ENCODE results near the gene SPAG5. TPM values are rescaled to one million over a fixed set of nuclear protein-coding genes. Genes with fewer than 3 reads are reported as not detected.

SPAG5 gene
- total RNA-seq, 3 donors from 2014 or later (not counting 1 experiment from before 2014, with no cell fraction given): 18.0 to 19.6 (median 19.3) TPM

DNA sequence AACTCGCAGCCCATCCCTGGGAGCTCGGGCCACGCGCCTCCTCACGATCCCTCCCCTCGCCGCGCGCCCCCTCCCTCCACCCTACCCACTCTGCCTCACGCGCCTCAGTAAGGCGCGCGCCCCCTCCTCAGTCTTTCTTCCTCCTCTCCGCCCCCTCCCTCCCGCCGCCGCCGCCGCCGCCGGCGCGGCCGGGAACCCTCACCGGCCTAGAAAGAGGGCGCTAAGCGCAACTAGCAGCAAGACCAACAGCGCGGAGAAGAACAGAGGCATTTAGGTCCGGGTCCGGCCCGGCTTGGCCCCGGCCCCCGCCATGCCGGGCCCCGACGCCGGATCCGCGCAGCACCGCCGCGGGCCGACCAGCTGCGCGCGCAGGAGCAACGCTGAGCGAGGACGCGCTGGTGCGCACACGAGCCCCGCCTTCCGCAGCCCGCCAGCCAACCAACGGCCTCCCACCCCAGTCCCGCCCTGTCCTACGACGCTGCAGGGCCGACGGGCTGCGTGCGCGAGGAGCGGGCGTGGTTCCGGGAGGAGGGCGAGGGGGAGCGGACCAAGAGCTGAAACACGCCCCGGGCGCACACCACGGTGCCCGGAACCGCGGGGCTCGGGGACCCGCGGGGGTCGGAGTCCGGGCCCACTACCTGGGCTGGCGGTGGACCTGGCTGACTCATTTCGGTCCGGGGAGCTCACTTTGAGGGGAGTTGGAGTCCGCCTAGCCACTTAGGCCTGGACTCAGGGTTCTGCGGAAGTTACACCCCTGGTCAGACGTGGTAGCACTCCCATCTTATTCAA is 46.2 kb upstream of the SPAG5 start, which contains the start of gene BLTP2:
Gene BLTP2, minus strand, starts transcription at position 372 of the 789 bp plus-strand sequence. Its CDS starts 102 bp downstream, at position 270.
- TF ChIP-seq, protein P1, sequence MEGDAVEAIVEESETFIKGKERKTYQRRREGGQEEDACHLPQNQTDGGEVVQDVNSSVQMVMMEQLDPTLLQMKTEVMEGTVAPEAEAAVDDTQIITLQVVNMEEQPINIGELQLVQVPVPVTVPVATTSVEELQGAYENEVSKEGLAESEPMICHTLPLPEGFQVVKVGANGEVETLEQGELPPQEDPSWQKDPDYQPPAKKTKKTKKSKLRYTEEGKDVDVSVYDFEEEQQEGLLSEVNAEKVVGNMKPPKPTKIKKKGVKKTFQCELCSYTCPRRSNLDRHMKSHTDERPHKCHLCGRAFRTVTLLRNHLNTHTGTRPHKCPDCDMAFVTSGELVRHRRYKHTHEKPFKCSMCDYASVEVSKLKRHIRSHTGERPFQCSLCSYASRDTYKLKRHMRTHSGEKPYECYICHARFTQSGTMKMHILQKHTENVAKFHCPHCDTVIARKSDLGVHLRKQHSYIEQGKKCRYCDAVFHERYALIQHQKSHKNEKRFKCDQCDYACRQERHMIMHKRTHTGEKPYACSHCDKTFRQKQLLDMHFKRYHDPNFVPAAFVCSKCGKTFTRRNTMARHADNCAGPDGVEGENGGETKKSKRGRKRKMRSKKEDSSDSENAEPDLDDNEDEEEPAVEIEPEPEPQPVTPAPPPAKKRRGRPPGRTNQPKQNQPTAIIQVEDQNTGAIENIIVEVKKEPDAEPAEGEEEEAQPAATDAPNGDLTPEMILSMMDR (IDR thresholded peaks at IDR 0.05): no peak
- Mint-ChIP-seq H3K9me3 (no peaks in the 10 kb centered on the region), H3K4me1 (peaks cover 36 to 38% of the 10 kb centered on the region in 2 donors), H3K27ac (peak within 1 kb of the TSS; percentile 92 to 98), H3K27me3 (ENCODE audit: low read depth in 2 of 2) (no peaks in the 10 kb centered on the region), H3K36me3 (peaks cover 4% of the 10 kb centered on the region), H3K4me3 (peak within 1 kb of the TSS; percentile 98)
- Histone ChIP-seq H3K4me1 (ENCODE audit: control insufficient read depth, insufficient read depth, low read length) (peaks cover 36% of the 10 kb centered on the region), H3K27ac (ENCODE audit: low read length) (peak within 1 kb of the TSS; percentile 98), H3K36me3 (ENCODE audit: control insufficient read depth, insufficient read depth, low read length) (peaks cover 34% of the 10 kb centered on the region), H3K27me3 (ENCODE audit: control insufficient read depth, insufficient read depth, low read length) (no peaks in the 10 kb centered on the region), H3K9me3 (ENCODE audit: control insufficient read depth, insufficient read depth, low read length) (no peaks in the 10 kb centered on the region), H3K4me3 (ENCODE audit: low read length) (peak within 1 kb of the TSS; percentile 82)
- peak; percentile 96 to 100 (median 97) for ATAC-seq
- under 1% methylated on average over 86 of the region's 89 CpGs for WGBS (ENCODE audit: insufficient coverage)
- intact Hi-C loops (cut with micrococcal nuclease): loop anchor here (2.0 to 5.0 kb wide), 2 partner anchors 74 to 257 kb away; partner anchors contain the start of genes DHRS13 and RPL23A
- peak; percentile 90 to 98 for DNase-seq

DNA sequence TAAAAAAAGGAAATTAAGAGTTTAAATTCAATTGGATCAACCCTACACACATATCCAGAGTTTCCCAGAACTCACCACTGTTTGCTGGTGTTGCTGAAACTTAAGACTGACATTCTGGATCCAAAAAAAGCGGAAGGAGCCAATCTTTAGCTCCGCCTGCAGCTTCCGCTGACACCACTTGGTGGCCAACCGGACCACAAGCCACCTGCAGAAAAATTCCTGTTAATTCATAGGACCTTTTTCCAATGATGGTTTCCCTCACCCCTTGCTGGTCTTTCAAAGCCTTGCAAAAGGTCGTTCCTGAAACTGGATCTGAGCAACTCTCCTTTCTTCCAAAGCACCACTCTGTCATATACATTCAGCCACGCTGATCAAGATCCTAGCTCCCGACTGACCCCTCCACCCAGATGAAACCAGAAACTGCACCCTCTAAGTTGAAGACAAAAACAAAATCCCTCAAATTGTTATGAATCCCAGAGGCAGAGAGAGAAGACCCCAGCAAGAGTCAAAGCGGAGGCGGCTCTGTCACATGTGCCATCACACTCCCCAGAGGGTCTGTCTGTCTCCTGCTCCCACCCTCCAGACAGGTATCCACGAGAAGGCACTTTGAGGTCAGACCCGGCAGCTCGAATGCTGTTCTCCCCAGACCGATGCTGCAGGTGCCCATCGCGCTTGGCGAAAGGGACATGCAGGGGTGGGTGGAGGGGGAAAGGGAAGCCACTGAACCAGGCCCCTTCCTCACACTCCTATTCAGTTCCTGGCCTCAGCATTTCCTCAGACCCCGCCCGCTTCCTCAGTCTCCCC is 45.4 kb upstream of the SPAG5 start:
- H3K27me3 ChIP-seq (ENCODE audit: control insufficient read depth, insufficient read depth, low read length): no peaks in the 10 kb centered on the region
- TF ChIP-seq, protein P1 (IDR thresholded peaks at IDR 0.05): peak; percentile 16
- no peaks in the 10 kb centered on the region for H3K27me3 Mint-ChIP-seq (ENCODE audit: low read depth in 2 of 2)
- ATAC-seq: no peak
- H3K4me3 ChIP-seq (ENCODE audit: low read length): peak overlapping the region; percentile 82
- peak overlapping the region; percentile 65 for H3K27ac ChIP-seq (ENCODE audit: low read length)
- 1% methylated on average over 18 of the region's 18 CpGs for WGBS (ENCODE audit: insufficient coverage)
- intact Hi-C loops (cut with micrococcal nuclease): loop anchor here (2.0 kb wide), 1 partner anchor 75 kb away; the partner anchor contains the start of gene RPL23A
- H3K36me3 Mint-ChIP-seq: peaks cover 9% of the 10 kb centered on the region
- peaks cover 38 to 39% of the 10 kb centered on the region in 2 donors for H3K4me1 Mint-ChIP-seq
- H3K4me1 ChIP-seq (ENCODE audit: control insufficient read depth, insufficient read depth, low read length): peaks cover 36% of the 10 kb centered on the region
- DNase-seq: peak; percentile 25 to 43
- peaks cover 39% of the 10 kb centered on the region for H3K36me3 ChIP-seq (ENCODE audit: control insufficient read depth, insufficient read depth, low read length)
- no peaks in the 10 kb centered on the region for H3K9me3 Mint-ChIP-seq
- H3K27ac Mint-ChIP-seq: peak overlapping the region; percentile 92 to 98
- H3K9me3 ChIP-seq (ENCODE audit: control insufficient read depth, insufficient read depth, low read length): no peaks in the 10 kb centered on the region
- H3K4me3 Mint-ChIP-seq: peak overlapping the region; percentile 98

DNA sequence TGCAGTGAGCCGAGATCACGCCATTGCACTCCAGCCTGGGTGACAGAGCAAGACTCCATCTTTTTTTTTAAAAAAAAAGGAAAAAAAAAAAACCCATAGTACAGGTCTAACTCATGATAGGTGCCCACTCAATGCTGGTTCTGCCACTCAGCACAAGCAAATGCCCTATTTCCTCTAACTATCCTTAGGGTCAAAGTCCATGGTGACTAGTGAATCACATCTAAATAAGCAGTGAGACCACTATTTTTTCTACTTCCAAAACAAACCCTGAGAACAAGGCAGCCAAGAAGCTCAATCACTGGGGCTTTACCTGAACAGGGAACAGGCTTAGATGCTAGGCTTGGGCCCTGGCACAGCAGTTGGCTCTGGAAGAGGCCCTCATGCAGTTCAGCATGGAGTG is 42.8 kb upstream of the SPAG5 start:
- no peaks in the 10 kb centered on the region for H3K27me3 Mint-ChIP-seq (ENCODE audit: low read depth in 2 of 2)
- H3K27me3 ChIP-seq (ENCODE audit: control insufficient read depth, insufficient read depth, low read length): no peaks in the 10 kb centered on the region
- intact Hi-C loops (cut with micrococcal nuclease): no loop called here
- 92% methylated on average over 2 of the region's 2 CpGs for WGBS (ENCODE audit: insufficient coverage)
- H3K4me3 ChIP-seq (ENCODE audit: low read length): no peak overlapping the region
- peaks cover 33% of the 10 kb centered on the region for H3K36me3 Mint-ChIP-seq
- peaks cover 54% of the 10 kb centered on the region for H3K36me3 ChIP-seq (ENCODE audit: control insufficient read depth, insufficient read depth, low read length)
- no peak overlapping the region for H3K27ac Mint-ChIP-seq
- TF ChIP-seq, protein P1 (IDR thresholded peaks at IDR 0.05): no peak
- no peak overlapping the region for H3K27ac ChIP-seq (ENCODE audit: low read length)
- ATAC-seq (no peak), DNase-seq (no peak)
- H3K4me1 Mint-ChIP-seq: peaks cover 32 to 39% of the 10 kb centered on the region in 2 donors
- no peak overlapping the region for H3K4me3 Mint-ChIP-seq
- H3K9me3 ChIP-seq (ENCODE audit: control insufficient read depth, insufficient read depth, low read length): no peaks in the 10 kb centered on the region
- H3K9me3 Mint-ChIP-seq: no peaks in the 10 kb centered on the region
- peaks cover 29% of the 10 kb centered on the region for H3K4me1 ChIP-seq (ENCODE audit: control insufficient read depth, insufficient read depth, low read length)
